GM19193 (cell line): ENCODE measurements around the gene TAF1A.

Experiments
- POLR2A ChIP-seq: IDR thresholded peaks from 4 replicates; pipeline ENCODE4 v1.6.1; 2011; ENCODE audit not compliant: insufficient read depth, insufficient read length; ENCODE audit errors: extremely low read depth

TAF1A gene

GRCh38 chr1:222554177-222554576 lies 35.6 kb downstream of the TAF1A start:
- TF ChIP-seq POLR2A: no peak

GRCh38 chr1:222552882-222553281 lies 36.9 kb downstream of the TAF1A start:
- TF ChIP-seq POLR2A: no peak

DNA sequence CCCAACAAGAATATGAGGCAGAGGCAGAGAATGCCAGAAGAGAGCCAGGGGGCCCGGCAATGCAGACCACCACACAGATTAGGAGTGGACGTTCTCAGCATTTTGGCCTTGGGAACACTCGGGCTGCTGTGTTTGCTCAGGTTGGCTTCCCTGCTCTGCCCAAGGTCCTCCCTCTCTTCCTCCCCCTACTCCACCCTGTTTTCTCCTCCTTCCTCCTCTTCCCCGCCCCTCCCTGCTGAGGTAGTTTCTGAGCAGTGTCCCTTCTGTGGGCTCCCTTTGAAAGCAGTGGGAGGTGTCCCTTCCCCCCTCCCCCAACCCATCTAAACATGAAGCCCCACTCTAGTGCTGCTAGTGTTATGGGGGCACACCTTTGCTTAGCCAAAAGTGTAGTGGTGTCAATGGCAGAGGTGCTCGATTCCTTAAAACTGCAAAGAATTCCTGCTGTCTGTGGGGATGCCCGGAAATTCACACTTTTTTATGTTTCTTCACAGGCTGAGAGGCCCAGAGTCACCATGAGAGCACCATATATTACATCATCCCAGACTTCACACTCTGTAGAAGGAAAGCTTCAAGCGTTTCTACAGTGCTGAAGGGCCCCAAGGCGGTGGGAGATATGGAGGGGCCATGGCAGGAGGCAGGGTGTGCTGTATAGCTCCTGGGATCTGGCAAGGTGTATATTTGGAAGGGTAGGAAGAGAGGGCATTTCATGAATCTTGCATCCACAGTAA lies 41.6 kb downstream of the TAF1A start, which contains the start of gene HHIPL2:
Gene HHIPL2 (minus strand): TSS at position 161 of the 728 bp plus-strand sequence. CDS start 60 bp downstream, at position 101.
- no peak for TF ChIP-seq POLR2A

DNA sequence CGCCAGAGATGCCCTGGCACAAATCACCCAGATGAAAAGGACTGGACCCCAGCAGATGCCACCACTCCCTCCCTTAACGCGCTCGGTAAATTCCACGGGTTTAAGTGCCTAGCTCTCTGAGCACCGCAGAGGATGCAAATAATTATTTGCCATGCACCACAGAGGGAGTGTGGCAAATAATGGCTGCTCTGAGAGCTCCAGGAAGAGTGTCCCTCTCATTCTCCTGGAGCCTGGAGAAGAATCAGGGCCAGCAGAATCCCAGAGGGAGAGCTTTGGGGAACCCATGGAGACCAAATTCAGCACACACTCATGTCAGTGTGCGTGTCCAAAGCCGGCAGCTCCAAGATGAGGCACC lies 42.5 kb downstream of the TAF1A start:
- no peak for TF ChIP-seq POLR2A

- no peak for TF ChIP-seq POLR2A
These were observed 43.0 kb downstream of the TAF1A start for GRCh38 chr1:222546548-222547259.

DNA sequence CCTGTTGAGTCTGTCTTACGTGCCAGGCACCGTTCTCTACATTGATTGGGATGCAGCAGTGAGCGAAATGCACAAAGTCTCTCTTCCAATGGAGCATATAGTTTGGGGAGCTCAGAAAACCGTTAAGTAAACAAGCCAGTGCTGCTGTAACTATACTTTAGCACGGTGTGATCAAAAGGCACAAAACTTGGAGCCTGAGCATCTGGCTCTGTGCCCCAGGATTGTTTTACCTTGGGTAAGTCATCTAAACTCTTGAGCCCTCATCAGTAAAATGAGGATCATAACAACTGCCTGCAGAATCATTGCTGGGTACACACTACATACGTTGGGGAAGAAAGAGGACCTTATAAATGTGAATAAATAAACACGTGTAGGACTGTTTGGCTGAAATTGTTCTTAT lies 43.6 kb downstream of the TAF1A start:
- TF ChIP-seq POLR2A: no peak

DNA sequence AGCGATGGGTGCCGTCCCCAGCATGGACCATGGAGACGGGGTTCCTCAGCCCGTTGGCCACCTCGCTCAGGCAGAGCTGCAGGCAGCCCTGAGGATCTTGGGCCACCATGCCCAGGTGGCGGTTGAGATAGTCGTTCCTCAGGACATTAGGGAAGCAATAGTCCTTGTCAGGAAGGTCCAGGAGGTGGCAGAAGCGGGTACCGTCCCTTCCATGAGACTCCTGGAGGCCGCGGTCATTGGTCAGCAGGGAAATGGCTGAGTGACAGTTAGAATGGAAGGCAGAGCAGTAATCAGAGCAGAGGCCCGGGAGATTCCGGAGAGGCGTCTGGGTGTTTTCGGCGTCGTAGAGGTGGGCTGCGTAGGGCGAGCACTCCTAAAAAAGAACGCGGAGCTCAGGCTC lies 45.9 kb downstream of the TAF1A start:
- no peak for TF ChIP-seq POLR2A

DNA sequence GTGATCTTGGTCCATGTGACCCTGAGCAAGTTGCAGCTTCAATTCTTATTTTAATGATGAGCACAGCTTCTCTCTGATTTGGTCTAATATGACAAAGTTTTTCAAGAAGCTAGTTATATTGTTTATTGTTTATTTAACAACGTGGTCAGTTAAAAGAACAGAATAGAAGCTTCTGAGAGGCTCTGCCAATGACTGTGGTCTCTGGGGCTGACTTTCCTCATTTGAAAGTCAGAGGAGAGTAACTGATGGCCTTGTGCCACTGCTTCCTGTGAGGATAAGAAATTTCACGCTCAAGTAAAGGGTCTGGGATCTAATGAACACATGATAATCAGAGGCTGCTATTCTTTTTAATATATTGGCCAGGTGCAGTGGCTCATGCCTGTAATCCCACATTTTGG lies 49.1 kb downstream of the TAF1A start:
- TF ChIP-seq POLR2A: no peak

GRCh38 chr1:222539951-222540597 lies 49.7 kb downstream of the TAF1A start:
- no peak for TF ChIP-seq POLR2A

- TF ChIP-seq POLR2A: no peak
These were observed 54.3 kb downstream of the TAF1A start for GRCh38 chr1:222535455-222535854.

DNA sequence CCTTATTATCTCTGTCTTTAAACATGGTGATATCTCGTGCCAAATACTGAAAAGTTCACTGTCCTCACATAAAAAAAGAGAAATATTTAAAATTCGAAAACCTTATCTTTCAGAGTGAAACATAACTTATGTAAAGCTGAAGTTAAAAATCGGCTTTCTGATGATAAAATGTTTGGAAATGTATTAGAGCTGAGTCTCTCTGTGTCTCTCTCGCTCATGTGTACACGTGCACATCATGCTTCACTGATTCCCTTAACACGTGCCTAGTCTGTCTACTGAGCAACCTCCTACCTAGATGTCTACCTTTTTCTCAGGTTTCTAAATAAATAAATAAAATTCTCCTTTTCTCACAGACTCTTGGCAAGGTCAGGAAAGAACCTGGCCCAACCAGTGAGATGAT lies 58.9 kb downstream of the TAF1A start:
- no peak for TF ChIP-seq POLR2A

DNA sequence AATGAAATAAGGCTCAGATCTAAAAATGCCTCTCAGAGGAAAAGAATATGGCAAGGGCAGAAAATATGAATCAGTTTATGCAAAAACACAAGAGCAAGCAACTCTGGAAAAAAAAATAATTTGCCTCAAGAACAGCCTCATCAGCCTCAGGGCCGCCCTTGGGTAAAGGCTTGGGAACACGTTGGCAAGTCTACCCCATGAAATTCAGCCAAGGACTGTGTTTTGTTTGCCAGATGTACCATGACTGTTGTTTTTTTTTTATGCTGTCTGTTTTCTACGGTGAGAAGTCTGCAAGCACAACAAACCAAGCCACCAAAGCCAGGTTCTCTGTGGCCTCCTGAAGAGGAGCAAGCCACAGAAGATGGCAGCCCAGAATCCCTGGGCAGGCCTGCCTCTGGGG lies 59.8 kb downstream of the TAF1A start:
- no peak for TF ChIP-seq POLR2A

DNA sequence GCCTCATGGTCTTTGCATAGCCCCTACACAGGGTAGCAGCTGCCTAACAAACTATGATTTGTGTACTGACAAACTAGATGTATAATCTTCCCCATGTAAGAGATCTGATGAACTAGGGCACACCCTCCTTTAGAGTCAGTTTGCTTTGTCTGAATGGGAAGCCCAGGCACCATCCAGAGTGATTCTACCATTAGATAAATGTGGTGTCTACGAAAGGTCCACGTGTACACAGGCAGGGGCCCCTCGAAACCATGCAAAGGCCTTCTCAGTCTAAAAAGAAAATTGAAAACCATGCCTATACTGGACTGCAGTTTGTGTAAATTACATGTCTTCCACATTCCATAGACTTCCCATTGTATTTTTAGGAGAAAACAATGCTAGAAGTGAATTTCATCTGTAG lies 60.6 kb downstream of the TAF1A start:
- TF ChIP-seq POLR2A: no peak

DNA sequence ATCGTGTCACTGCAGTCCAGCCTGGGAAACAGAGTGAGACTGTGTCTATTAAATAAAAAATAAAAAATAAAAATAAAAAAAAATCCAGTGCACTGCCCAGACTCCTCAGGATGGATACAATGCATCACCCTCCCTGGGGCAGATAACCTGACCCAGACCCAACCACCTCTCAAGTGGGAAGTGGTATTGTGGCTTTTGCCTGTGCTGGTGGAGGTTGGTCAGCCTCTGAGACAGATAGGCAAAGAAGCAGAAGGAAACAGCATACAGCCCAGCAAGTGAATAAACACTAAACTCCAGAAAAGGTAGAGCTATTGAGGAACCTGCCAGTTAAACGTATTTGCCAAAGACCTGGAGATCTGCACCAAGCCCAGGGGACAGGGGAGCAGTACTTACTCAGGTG lies 63.8 kb downstream of the TAF1A start:
- TF ChIP-seq POLR2A: no peak

DNA sequence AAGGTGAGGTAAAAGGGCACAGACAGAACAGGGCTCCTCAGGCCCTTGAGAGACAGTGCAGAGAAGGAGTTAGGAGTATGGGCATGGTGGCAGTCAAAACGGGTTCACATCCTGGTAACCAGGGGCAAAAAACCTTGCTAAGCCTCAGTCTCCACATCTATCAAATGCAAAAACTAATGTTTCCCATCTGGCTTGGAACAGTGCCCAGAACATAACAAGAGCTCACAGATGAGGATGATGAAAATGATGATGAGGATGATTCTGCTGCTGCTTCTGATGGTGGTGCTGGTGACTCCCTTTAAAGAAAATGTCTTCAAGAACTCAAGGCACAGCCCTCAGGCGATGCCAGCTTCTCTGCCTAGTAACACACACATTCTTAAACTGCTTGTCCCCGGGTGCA lies 65.9 kb downstream of the TAF1A start:
- no peak for TF ChIP-seq POLR2A
